Stomach smooth muscle (tissue), 2 donors: Measurements from ENCODE around the gene NECAB2.
A peak's percentile ranks its signal among the peaks of the same experiment; 100 is the strongest.

Source experiments
- H3K27ac ChIP-seq: one replicate; pipeline ENCODE4 v1.7.0; 2013; ENCODE audit warnings: mild to moderate bottlenecking, low read length, inconsistent platforms
- H3K27me3 ChIP-seq, 2 donors: one replicate each; pipeline ENCODE4 v1.7.0; 2013; ENCODE audit warnings: low read length in 2 of 2; ENCODE audit not compliant: insufficient read depth in 2 of 2, control insufficient read depth in 1 of 2
- H3K36me3 ChIP-seq, 2 donors: one replicate each; pipeline ENCODE4 v1.7.0; 2013; ENCODE audit warnings: low read length in 2 of 2; ENCODE audit not compliant: control insufficient read depth in 2 of 2, insufficient read depth in 2 of 2
- H3K4me1 ChIP-seq: one replicate; pipeline ENCODE4 v1.7.0; 2013; ENCODE audit warnings: low read length; ENCODE audit not compliant: control insufficient read depth, insufficient read depth
- H3K4me3 ChIP-seq, 2 donors: one replicate each; pipeline ENCODE4 v1.7.0; 2013; ENCODE audit warnings: low read length in 2 of 2
- H3K9ac ChIP-seq, 2 donors: one replicate each; pipeline ENCODE4 v1.7.0; 2013; ENCODE audit warnings: low read length in 2 of 2, mild to moderate bottlenecking in 1 of 2
- H3K9me3 ChIP-seq, 2 donors: one replicate each; pipeline ENCODE4 v1.7.0; 2013; ENCODE audit warnings: low read length in 2 of 2; ENCODE audit not compliant: control insufficient read depth in 2 of 2
- donor health status: healthy.
- donor health status: Pancreatic carcinoma.

Gene NECAB2

DNA sequence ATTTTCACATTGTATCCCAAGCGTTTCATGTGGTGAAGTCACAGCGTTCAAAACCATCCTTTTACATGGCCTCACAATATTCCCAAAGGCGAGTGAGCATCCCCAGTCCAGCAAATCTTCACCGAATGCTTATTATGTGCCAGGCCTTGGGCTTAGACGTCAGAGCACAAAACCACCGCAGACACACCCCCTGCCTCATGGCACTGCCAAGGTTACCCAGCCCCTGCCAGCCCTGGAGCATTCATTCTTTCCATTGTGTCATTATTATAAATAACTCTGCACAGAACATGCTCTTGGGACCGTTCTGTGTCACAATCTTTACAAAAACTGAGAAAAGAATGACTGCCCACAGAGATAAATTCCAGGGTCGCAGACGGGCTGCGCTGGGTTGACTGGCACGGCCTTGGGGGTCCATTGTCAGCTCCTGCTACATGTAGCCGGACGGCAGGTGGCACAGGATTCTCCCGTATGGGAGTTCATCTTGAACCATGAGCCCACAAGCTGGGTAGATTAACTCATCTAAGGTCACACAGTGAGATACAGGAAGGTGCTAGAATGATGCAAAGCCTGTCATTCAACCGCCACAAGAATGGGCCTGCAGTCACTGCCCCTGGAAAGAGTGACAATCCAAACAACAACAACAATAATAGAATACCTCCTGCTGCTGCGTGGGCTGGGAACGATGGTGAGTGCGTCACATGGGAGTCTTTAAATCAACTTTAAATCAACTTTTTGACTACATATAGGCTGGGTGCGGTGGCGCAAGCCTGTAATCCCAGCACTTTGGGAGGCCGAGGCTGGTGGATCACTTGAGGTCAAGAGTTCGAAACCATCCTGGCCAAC lies 4.5 kb upstream of the NECAB2 start:
- Histone ChIP-seq H3K4me1 (no peaks in the 10 kb centered on the region), H3K27ac (no peak overlapping the region), H3K36me3 (peaks cover 25 to 26% of the 10 kb centered on the region in 2 donors), H3K4me3 (no peak overlapping the region), H3K27me3 (no peaks in the 10 kb centered on the region), H3K9me3 (no peaks in the 10 kb centered on the region), H3K9ac (no peak overlapping the region)

DNA sequence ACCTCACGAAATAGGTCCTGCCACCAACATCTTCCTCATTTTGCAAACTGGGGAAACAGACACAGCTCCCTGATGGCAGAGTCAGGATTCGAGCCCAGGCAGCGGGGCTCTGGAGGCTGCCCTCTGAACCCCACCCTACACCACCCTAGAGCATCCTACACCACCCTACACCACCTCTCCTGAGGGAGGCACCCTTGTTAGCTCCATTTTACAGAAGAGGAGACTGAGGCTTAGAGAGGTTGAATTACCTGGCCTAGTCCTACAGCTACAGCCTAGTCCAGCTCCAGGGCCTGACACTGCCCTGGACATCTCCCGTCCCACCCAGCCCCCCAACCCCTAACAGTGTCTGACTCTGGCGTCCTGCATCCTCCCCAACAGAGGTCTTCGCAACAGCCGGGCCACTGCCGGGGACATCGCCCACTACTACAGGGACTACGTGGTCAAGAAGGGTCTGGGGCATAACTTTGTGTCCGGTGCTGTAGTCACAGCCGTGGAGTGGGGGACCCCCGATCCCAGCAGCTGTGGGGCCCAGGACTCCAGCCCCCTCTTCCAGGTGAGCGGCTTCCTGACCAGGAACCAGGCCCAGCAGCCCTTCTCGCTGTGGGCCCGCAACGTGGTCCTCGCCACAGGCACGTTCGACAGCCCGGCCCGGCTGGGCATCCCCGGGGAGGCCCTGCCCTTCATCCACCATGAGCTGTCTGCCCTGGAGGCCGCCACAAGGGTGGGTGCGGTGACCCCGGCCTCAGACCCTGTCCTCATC lies 3.2 kb upstream of the NECAB2 start:
- H3K4me1 ChIP-seq: peaks cover 4% of the 10 kb centered on the region
- H3K27me3 ChIP-seq: peaks cover 2 to 8% of the 10 kb centered on the region in 2 donors
- no peak overlapping the region for H3K27ac ChIP-seq
- no peaks in the 10 kb centered on the region for H3K9me3 ChIP-seq
- peaks cover 14 to 17% of the 10 kb centered on the region in 2 donors for H3K36me3 ChIP-seq
- H3K4me3 ChIP-seq: no peak overlapping the region
- H3K9ac ChIP-seq: no peak overlapping the region

DNA sequence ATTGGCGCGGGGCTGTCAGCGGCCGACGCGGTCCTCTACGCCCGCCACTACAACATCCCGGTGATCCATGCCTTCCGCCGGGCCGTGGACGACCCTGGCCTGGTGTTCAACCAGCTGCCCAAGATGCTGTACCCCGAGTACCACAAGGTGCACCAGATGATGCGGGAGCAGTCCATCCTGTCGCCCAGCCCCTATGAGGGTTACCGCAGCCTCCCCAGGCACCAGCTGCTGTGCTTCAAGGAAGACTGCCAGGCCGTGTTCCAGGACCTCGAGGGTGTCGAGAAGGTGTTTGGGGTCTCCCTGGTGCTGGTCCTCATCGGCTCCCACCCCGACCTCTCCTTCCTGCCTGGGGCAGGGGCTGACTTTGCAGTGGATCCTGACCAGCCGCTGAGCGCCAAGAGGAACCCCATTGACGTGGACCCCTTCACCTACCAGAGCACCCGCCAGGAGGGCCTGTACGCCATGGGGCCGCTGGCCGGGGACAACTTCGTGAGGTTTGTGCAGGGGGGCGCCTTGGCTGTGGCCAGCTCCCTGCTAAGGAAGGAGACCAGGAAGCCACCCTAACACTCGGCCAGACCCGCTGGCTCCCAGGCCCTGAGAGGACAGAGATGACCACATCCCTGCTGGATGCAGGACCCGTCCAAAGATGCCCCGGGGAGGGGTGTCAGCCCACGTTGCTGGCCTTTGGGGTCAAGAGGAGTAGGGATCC lies 2.4 kb upstream of the NECAB2 start:
- Histone ChIP-seq H3K27ac (no peak overlapping the region), H3K36me3 (peaks cover 8 to 11% of the 10 kb centered on the region in 2 donors), H3K9ac (no peak overlapping the region), H3K4me1 (peaks cover 4% of the 10 kb centered on the region), H3K9me3 (no peaks in the 10 kb centered on the region), H3K4me3 (no peak overlapping the region), H3K27me3 (peaks cover 2 to 9% of the 10 kb centered on the region in 2 donors)

DNA sequence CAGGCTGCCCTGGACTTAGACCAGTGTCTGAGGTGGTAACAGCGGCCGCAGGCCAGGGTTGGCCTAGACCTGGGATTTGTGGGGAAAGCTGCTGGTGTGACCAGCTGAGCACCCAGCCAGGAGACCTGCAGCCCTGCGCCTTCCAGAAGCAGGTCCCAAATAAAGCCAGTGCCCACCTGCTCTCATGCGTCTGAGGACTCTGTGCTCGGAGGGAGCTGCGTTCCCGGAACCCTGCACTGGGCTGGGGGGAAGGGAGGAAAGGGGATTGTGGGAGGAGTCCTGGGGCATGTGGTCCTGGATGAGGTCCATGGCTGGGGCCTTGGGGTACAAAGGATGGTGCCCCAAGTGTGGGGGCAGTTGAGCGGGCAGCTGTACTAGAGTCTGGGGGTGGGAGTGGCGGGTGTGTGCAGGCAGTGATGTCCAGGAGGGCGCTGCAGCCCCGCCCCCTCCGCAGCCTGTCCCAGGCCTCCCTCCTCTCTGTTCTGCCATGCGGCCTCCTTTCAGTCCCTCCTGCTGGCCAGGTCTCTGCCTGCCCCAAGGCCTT lies 1.8 kb upstream of the NECAB2 start:
- peaks cover 4% of the 10 kb centered on the region for H3K4me1 ChIP-seq
- no peaks in the 10 kb centered on the region for H3K9me3 ChIP-seq
- H3K36me3 ChIP-seq: peaks cover 5 to 7% of the 10 kb centered on the region in 2 donors

DNA sequence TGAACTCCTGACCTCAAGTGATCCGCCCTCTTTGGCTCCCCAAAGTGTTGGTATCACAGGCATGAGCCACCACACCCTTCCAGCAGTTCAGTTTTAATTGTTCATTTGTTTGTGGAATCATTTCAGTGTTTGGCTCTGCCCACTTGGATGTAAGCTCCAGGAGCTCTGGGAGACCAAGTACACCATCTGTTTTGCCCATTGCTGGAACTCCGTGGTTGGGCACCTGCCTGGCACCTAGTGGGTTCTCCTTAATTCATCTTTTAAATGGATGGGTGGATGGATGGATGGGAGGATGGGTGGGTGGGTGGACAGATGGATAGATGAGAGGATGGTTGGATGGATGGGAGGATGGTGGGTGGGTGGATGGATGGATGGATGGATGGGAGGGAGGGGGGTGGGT lies 953 bp upstream of the NECAB2 start:
- no peaks in the 10 kb centered on the region for H3K9me3 ChIP-seq
- H3K4me3 ChIP-seq: no peak overlapping the region
- H3K9ac ChIP-seq: no peak overlapping the region
- H3K27me3 ChIP-seq: peaks cover 2 to 9% of the 10 kb centered on the region in 2 donors
- H3K27ac ChIP-seq: no peak overlapping the region
- peaks cover 5 to 6% of the 10 kb centered on the region in 2 donors for H3K36me3 ChIP-seq
- H3K4me1 ChIP-seq: peaks cover 4% of the 10 kb centered on the region

More for the DNA sequence above, 1.8 kb upstream of the NECAB2 start:
- Histone ChIP-seq H3K27me3 (peaks cover 2 to 9% of the 10 kb centered on the region in 2 donors), H3K4me3 (no peak overlapping the region), H3K27ac (no peak overlapping the region), H3K9ac (no peak overlapping the region)

DNA sequence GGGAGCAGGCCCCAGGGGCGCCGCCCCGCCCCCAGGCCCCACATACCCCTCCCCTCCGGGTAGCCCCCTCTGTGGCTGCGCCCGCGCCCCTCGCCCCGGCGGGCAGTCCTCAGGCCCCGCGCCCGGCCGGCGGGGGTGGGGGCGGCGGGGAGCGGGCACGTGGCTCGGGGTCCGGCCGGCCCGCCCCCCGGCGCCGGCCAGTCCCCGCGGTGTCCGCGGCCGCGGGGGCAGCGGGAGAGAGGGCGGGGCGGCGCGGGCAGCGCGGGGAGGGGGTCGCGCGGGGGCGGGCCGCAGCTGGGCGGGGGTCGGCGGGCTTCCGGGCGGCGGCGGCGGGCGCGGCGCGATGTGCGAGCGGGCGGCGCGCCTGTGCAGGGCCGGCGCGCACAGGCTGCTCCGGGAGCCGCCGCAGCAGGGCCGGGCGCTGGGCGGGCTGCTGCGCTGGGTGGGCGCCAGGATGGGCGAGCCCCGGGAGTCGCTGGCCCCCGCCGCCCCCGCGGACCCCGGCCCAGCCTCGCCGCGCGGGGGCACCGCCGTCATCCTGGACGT lies 335 bp downstream of the NECAB2 start:
- Histone ChIP-seq H3K36me3 (no peaks in the 10 kb centered on the region), H3K4me1 (peaks cover 4% of the 10 kb centered on the region), H3K4me3 (peak overlapping the region in 1 of 2 donors; percentile 15)

DNA sequence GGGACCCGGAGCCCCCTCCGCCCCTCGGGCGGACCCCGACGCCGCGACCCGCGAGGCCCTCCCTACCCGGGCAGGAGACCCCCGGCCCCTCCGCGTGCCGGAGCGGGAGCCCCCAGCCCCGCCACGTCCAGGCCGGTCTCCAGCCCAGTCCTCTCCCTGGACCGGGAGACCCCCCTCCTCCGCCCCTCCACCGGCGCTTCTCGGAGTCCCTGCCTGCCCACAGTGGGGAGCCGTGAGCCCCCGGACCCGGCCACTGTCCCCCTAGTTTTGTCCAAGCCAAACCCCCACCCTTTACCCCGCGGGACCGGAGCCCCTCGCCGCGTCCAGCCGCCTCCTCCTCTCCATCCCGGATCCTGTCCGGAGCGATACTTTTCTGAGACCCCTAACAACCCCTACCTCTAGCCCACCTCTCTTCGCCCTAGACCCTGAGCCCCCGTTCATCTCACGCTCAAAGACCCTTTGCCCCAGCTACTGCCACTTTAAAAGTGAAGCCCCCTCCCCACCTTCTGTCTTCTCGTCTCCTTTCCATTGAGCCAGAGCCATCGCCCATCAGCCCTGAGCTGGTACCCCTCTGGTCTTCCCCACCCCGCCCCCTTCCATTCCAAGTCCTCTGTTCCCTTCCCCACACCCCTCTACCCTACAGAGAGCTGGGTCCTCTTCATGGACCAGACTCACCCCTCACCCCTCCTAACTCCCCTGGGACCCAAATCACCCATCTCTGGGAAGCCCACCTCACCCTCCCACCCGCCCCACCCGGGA lies 1.0 kb downstream of the NECAB2 start:
- Histone ChIP-seq H3K36me3 (no peaks in the 10 kb centered on the region), H3K4me1 (peaks cover 4% of the 10 kb centered on the region), H3K9ac (no peak overlapping the region), H3K27ac (no peak overlapping the region), H3K27me3 (peaks cover 2 to 9% of the 10 kb centered on the region in 2 donors), H3K9me3 (no peaks in the 10 kb centered on the region), H3K4me3 (peak overlapping the region in 1 of 2 donors; percentile 15)

More for the DNA sequence above, 335 bp downstream of the NECAB2 start:
- Histone ChIP-seq H3K27ac (no peak overlapping the region), H3K9me3 (no peaks in the 10 kb centered on the region), H3K27me3 (peaks cover 2 to 9% of the 10 kb centered on the region in 2 donors), H3K9ac (no peak overlapping the region)

DNA sequence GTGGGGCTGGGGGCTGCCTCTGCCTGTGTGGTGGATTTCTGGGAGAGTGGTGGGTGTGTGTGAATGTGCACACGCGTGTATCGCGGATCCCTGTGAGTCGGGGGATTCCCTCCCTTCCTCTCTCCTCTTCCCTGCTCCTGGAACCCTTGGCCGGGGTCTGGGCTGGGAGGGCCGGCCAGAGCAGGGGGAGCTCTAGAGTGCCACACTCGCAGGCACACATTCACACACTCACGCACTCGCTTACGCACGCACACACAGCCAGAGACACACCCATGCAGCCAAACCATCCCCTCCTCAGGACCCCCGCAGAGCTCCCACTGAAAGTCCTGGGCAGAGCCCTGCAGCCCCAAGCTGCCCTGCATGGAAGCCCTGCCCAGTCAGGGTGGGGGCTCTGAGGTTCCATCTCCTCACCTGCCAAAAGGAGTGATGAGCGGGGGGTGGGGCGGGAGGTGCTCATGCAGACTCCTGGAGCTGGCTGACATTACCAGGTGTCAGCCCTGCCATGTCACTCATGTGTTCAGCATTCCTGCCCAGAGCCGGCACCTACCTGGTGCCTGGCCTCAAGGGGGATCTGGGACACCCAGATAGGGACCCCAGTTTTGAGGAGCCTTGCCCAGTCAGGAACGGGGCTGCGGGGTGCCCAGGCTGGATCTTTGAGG lies 1.9 kb downstream of the NECAB2 start:
- peaks cover 4% of the 10 kb centered on the region for H3K4me1 ChIP-seq
- peaks cover 5 to 9% of the 10 kb centered on the region in 2 donors for H3K27me3 ChIP-seq
- no peak overlapping the region for H3K4me3 ChIP-seq
- H3K36me3 ChIP-seq: no peaks in the 10 kb centered on the region
- H3K27ac ChIP-seq: no peak overlapping the region
- no peak overlapping the region for H3K9ac ChIP-seq
- no peaks in the 10 kb centered on the region for H3K9me3 ChIP-seq

DNA sequence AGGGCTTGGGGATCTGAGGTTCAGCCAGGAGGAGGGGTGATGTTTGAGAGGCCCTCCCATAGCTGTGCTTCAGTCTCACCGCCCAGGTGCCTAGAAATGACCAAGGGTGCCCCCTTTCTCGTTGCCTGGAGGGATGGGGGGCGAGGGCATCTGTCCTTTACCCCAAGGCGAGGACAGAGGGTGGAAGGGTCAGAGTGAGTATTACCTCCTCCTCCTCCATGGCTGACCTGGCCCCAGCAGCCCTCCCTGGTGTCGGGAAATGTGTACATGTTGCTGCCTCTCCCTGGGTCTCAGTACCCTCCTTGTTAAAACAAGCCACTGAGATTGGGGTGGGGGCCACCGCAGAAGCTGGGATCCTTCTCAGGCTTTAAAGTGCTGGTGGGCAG lies 2.4 kb downstream of the NECAB2 start:
- H3K9me3 ChIP-seq: no peaks in the 10 kb centered on the region
- no peak overlapping the region for H3K4me3 ChIP-seq
- H3K9ac ChIP-seq: no peak overlapping the region
- no peaks in the 10 kb centered on the region for H3K36me3 ChIP-seq
- no peak overlapping the region for H3K27ac ChIP-seq
- peaks cover 4% of the 10 kb centered on the region for H3K4me1 ChIP-seq
- H3K27me3 ChIP-seq: peaks cover 5 to 9% of the 10 kb centered on the region in 2 donors
